Measurements from ENCODE around the gene ARL6IP5.

Gene ARL6IP5

DNA sequence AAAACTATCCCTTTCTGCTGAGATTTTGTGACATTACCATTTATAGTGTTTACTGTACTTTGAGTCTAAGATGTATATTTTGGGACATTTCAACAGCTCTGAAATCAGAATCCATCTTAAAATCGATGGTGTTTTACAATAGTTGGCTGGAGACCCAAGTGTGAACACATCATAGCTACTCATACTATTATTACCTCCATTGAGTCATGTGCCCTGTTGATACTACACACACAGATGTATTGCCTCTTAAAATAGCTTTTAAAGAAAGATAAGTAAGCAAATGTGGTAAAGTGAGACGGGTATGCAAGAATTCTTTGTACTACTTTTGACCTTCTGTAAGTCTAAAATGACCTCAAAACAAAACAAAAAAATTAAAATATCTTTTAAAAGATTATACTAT is 31.0 kb downstream of the ARL6IP5 start:
- DNase-seq (ENCODE audit: extremely low read depth, low read depth) = no peak
- no peak for TF ChIP-seq CTCF (IDR thresholded peaks at IDR 0.05; ENCODE audit: low read depth, low read length, missing control alignments)

GRCh38 chr3:69116162-69116561 is 31.4 kb downstream of the ARL6IP5 start:
- H3K4me3 ChIP-seq (replicated peaks; ENCODE audit: low read depth, low read length) = no peak overlapping the region
- DNase-seq (ENCODE audit: extremely low read depth, low read depth) = no peak
- TF ChIP-seq CTCF (IDR thresholded peaks at IDR 0.05; ENCODE audit: low read depth, low read length, missing control alignments) = no peak

More for the DNA sequence above, 31.0 kb downstream of the ARL6IP5 start:
- no peak overlapping the region for H3K4me3 ChIP-seq (replicated peaks; ENCODE audit: low read depth, low read length)

GRCh38 chr3:69116897-69117296 is 32.2 kb downstream of the ARL6IP5 start:
- H3K4me3 ChIP-seq (replicated peaks; ENCODE audit: low read depth, low read length) = no peak overlapping the region
- DNase-seq (ENCODE audit: extremely low read depth, low read depth) = no peak
- no peak for TF ChIP-seq CTCF (IDR thresholded peaks at IDR 0.05; ENCODE audit: low read depth, low read length, missing control alignments)

- TF ChIP-seq CTCF (IDR thresholded peaks at IDR 0.05; ENCODE audit: low read depth, low read length, missing control alignments) = no peak
- H3K4me3 ChIP-seq (replicated peaks; ENCODE audit: low read depth, low read length) = no peak overlapping the region
- no peak for DNase-seq (ENCODE audit: extremely low read depth, low read depth)
Observed at GRCh38 chr3:69118555-69118954, 33.8 kb downstream of the ARL6IP5 start.

GRCh38 chr3:69119138-69119537 is 34.4 kb downstream of the ARL6IP5 start:
- no peak for DNase-seq (ENCODE audit: extremely low read depth, low read depth)
- TF ChIP-seq CTCF (IDR thresholded peaks at IDR 0.05; ENCODE audit: low read depth, low read length, missing control alignments) = no peak
- no peak overlapping the region for H3K4me3 ChIP-seq (replicated peaks; ENCODE audit: low read depth, low read length)

DNA sequence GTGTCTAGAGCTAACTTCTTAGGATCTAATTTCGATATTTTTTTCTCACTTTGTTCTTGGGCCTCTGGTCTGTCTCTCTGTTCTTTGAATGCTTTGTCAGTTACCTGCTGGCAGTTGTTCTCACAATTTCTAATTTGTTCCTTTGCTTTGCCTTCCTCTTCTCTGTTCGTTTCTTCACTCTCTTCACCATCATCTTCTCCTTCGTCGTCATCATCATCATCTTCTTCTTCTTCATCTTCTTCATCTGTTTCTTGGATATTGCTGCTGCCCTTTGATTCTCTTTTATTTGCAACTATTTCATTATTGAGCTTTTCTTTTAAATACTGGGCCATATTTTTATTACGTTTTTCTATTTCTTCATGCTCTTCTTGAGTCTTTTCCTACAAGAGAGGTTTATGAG is 34.9 kb downstream of the ARL6IP5 start:
- no peak for DNase-seq (ENCODE audit: extremely low read depth, low read depth)
- no peak overlapping the region for H3K4me3 ChIP-seq (replicated peaks; ENCODE audit: low read depth, low read length)
- no peak for TF ChIP-seq CTCF (IDR thresholded peaks at IDR 0.05; ENCODE audit: low read depth, low read length, missing control alignments)

- peak; percentile 95 for TF ChIP-seq CTCF (IDR thresholded peaks at IDR 0.05; ENCODE audit: low read depth, low read length, missing control alignments)
- H3K4me3 ChIP-seq (replicated peaks; ENCODE audit: low read depth, low read length) = no peak overlapping the region
- DNase-seq (ENCODE audit: extremely low read depth, low read depth) = peak; percentile 43
Observed at GRCh38 chr3:69120879-69121464, 36.2 kb downstream of the ARL6IP5 start.
